Activated CD4-positive, alpha-beta T cell treated with anti-CD3 and anti-CD28 coated beads, Interleukin-2, amount 50 U/mL, for 1 hour (primary cell): ENCODE measurements around the gene RCOR1.

Experiments
- DNase-seq: peaks from one replicate; pipeline ENCODE4 v3.0.0-alpha.2; 2020

Gene RCOR1

GRCh38 chr14:102684298-102684663 lies 91.8 kb downstream of the RCOR1 start:
- DNase-seq: no peak

GRCh38 chr14:102686196-102686801 lies 93.8 kb downstream of the RCOR1 start:
- DNase-seq: no peak

GRCh38 chr14:102688290-102688689 lies 95.8 kb downstream of the RCOR1 start:
- DNase-seq: no peak

- no peak for DNase-seq
Measured at GRCh38 chr14:102690509-102691286, 98.2 kb downstream of the RCOR1 start.

GRCh38 chr14:102691763-102692162 lies 99.3 kb downstream of the RCOR1 start:
- no peak for DNase-seq

- no peak for DNase-seq
Measured at GRCh38 chr14:102692334-102692733, 99.9 kb downstream of the RCOR1 start.

GRCh38 chr14:102693006-102693755 lies 100.7 kb downstream of the RCOR1 start:
- DNase-seq: no peak

- DNase-seq: peak; percentile 57
Measured at GRCh38 chr14:102694530-102695166, 102.2 kb downstream of the RCOR1 start.

- no peak for DNase-seq
Measured at GRCh38 chr14:102695167-102695555, 102.7 kb downstream of the RCOR1 start.

- DNase-seq: no peak
Measured at GRCh38 chr14:102696332-102696731, 103.9 kb downstream of the RCOR1 start.

- no peak for DNase-seq
Measured at GRCh38 chr14:102696856-102697495, 104.5 kb downstream of the RCOR1 start.

GRCh38 chr14:102697501-102697900 lies 105.1 kb downstream of the RCOR1 start:
- no peak for DNase-seq

- DNase-seq: no peak
Measured at GRCh38 chr14:102699416-102700110, 107.1 kb downstream of the RCOR1 start.

- DNase-seq: no peak
Measured at GRCh38 chr14:102708494-102708893, 116.0 kb downstream of the RCOR1 start.

GRCh38 chr14:102711207-102711606 lies 118.8 kb downstream of the RCOR1 start:
- DNase-seq: no peak

- no peak for DNase-seq
Measured at GRCh38 chr14:102711946-102712345, 119.5 kb downstream of the RCOR1 start.

- DNase-seq: no peak
Measured at GRCh38 chr14:102717276-102717675, 124.8 kb downstream of the RCOR1 start.

- no peak for DNase-seq
Measured at GRCh38 chr14:102722646-102723045, 130.2 kb downstream of the RCOR1 start.

GRCh38 chr14:102723650-102724049 lies 131.2 kb downstream of the RCOR1 start:
- no peak for DNase-seq

GRCh38 chr14:102726191-102726949 lies 133.9 kb downstream of the RCOR1 start:
- no peak for DNase-seq

GRCh38 chr14:102727336-102728095 lies 135.1 kb downstream of the RCOR1 start:
- DNase-seq: no peak
